ENCODE results near the gene GTPBP6. TPM values are rescaled to one million over a fixed set of nuclear protein-coding genes. Genes with fewer than 3 reads are reported as not detected.
"Not testable (repeated sequence)": the region's sequence is repeated elsewhere in the genome, so short reads cannot be mapped to it uniquely, and the experiment has no call there.

The GTPBP6 gene
- total RNA-seq, 1 donor from 2014 or later = 66.3 TPM

GRCh38 chrX:290476-291166 lies 28.0 kb downstream of the GTPBP6 start:
- no peaks in the 10 kb centered on the region for H3K27me3 Mint-ChIP-seq
- peaks cover 58% of the 10 kb centered on the region for H3K36me3 Mint-ChIP-seq (ENCODE audit: low read depth)
- DNase-seq = peak; percentile 36
- intact Hi-C loops (cut with micrococcal nuclease) = no loop called here
- H3K4me1 Mint-ChIP-seq = peaks cover 7% of the 10 kb centered on the region
- H3K9me3 Mint-ChIP-seq = no peaks in the 10 kb centered on the region
- H3K4me3 Mint-ChIP-seq = no peak overlapping the region
- no peak overlapping the region for H3K27ac Mint-ChIP-seq

GRCh38 chrX:288561-288991 lies 30.0 kb downstream of the GTPBP6 start:
- peak; percentile 51 for DNase-seq
- H3K27ac Mint-ChIP-seq = no peak overlapping the region
- no peak overlapping the region for H3K4me3 Mint-ChIP-seq
- no peaks in the 10 kb centered on the region for H3K27me3 Mint-ChIP-seq
- no peaks in the 10 kb centered on the region for H3K9me3 Mint-ChIP-seq
- peaks cover 18% of the 10 kb centered on the region for H3K4me1 Mint-ChIP-seq
- peaks cover 65% of the 10 kb centered on the region for H3K36me3 Mint-ChIP-seq (ENCODE audit: low read depth)
- intact Hi-C loops (cut with micrococcal nuclease) = no loop called here

- intact Hi-C loops (cut with micrococcal nuclease) = no loop called here
- peaks cover 57% of the 10 kb centered on the region for H3K36me3 Mint-ChIP-seq (ENCODE audit: low read depth)
These were observed 30.9 kb downstream of the GTPBP6 start for GRCh38 chrX:287670-288069.

GRCh38 chrX:285076-285677 lies 33.4 kb downstream of the GTPBP6 start:
- H3K36me3 Mint-ChIP-seq (ENCODE audit: low read depth) = peaks cover 41% of the 10 kb centered on the region
- peak; percentile 49 for DNase-seq

More at GRCh38 chrX:287670-288069, 30.9 kb downstream of the GTPBP6 start:
- Mint-ChIP-seq H3K9me3 (no peaks in the 10 kb centered on the region), H3K4me1 (peaks cover 18% of the 10 kb centered on the region), H3K27ac (no peak overlapping the region), H3K4me3 (no peak overlapping the region), H3K27me3 (no peaks in the 10 kb centered on the region)
- DNase-seq = no peak

GRCh38 chrX:283115-283845 lies 35.3 kb downstream of the GTPBP6 start:
- Mint-ChIP-seq H3K27ac (peak overlapping the region; percentile 99), H3K9me3 (no peaks in the 10 kb centered on the region), H3K27me3 (no peaks in the 10 kb centered on the region), H3K4me3 (peak overlapping the region; percentile 97), H3K4me1 (peaks cover 23% of the 10 kb centered on the region), H3K36me3 (ENCODE audit: low read depth) (peaks cover 27% of the 10 kb centered on the region)
- peak; percentile 97 for DNase-seq
- intact Hi-C loops (cut with micrococcal nuclease) = loop anchor here (1.0 to 2.0 kb wide), 2 partner anchors 35 to 104 kb away; partner anchors contain the start of genes GTPBP6 and PPP2R3B

More at GRCh38 chrX:285076-285677, 33.4 kb downstream of the GTPBP6 start:
- Mint-ChIP-seq H3K9me3 (no peaks in the 10 kb centered on the region), H3K27ac (no peak overlapping the region), H3K4me3 (no peak overlapping the region), H3K4me1 (peaks cover 23% of the 10 kb centered on the region), H3K27me3 (no peaks in the 10 kb centered on the region)
- intact Hi-C loops (cut with micrococcal nuclease) = no loop called here

- peak; percentile 57 for DNase-seq
- not testable (repeated sequence) for H3K9me3 Mint-ChIP-seq, H3K27me3 Mint-ChIP-seq
- peak overlapping the region; percentile 80 for H3K4me3 Mint-ChIP-seq
- peaks cover 23% of the 10 kb centered on the region for H3K36me3 Mint-ChIP-seq (ENCODE audit: low read depth)
- H3K4me1 Mint-ChIP-seq = peaks cover 25% of the 10 kb centered on the region
- intact Hi-C loops (cut with micrococcal nuclease) = loop anchor here (2.0 kb wide), 1 partner anchor 105 kb away; the partner anchor contains the start of gene PPP2R3B
- peak overlapping the region; percentile 72 for H3K27ac Mint-ChIP-seq
These were observed 36.5 kb downstream of the GTPBP6 start for GRCh38 chrX:282000-282681.

- intact Hi-C loops (cut with micrococcal nuclease) = no loop called here
- Mint-ChIP-seq H3K4me3 (peak within 1 kb of the TSS; percentile 80), H3K4me1 (peaks cover 20% of the 10 kb centered on the region), H3K27me3 (no peaks in the 10 kb centered on the region), H3K9me3 (no peaks in the 10 kb centered on the region), H3K27ac (peak within 1 kb of the TSS; percentile 78), H3K36me3 (ENCODE audit: low read depth) (peaks cover 18% of the 10 kb centered on the region)
- DNase-seq = peak; percentile 68
These were observed 37.2 kb downstream of the GTPBP6 start, which contains the start of gene PLCXD1 for GRCh38 chrX:281166-281999. PLCXD1 (plus strand) TSS chrX:281381; CDS start chrX:284188, 2,807 bp downstream.

GRCh38 chrX:280722-281121 lies 37.9 kb downstream of the GTPBP6 start:
- not testable (repeated sequence) for H3K4me3 Mint-ChIP-seq

GRCh38 chrX:279757-280604 lies 38.6 kb downstream of the GTPBP6 start:
- H3K27ac Mint-ChIP-seq; intact Hi-C loops (cut with micrococcal nuclease); H3K36me3 Mint-ChIP-seq (ENCODE audit: low read depth); H3K27me3 Mint-ChIP-seq; H3K9me3 Mint-ChIP-seq: not testable (repeated sequence)
- peak; percentile 51 for DNase-seq
- Mint-ChIP-seq H3K4me3 (peak overlapping the region; percentile 20), H3K4me1 (peaks cover 17% of the 10 kb centered on the region)

More at GRCh38 chrX:280722-281121, 37.9 kb downstream of the GTPBP6 start:
- Mint-ChIP-seq H3K4me1 (peaks cover 17% of the 10 kb centered on the region), H3K36me3 (ENCODE audit: low read depth) (peaks cover 15% of the 10 kb centered on the region)
- H3K27ac Mint-ChIP-seq; DNase-seq; intact Hi-C loops (cut with micrococcal nuclease); H3K9me3 Mint-ChIP-seq; H3K27me3 Mint-ChIP-seq: not testable (repeated sequence)

GRCh38 chrX:276581-277201 lies 41.9 kb downstream of the GTPBP6 start:
- peak; percentile 65 for DNase-seq
- Mint-ChIP-seq H3K27ac (no peak overlapping the region), H3K27me3 (no peaks in the 10 kb centered on the region), H3K9me3 (no peaks in the 10 kb centered on the region), H3K36me3 (ENCODE audit: low read depth) (no peaks in the 10 kb centered on the region), H3K4me1 (peaks cover 6% of the 10 kb centered on the region), H3K4me3 (peak overlapping the region; percentile 77)
- intact Hi-C loops (cut with micrococcal nuclease) = no loop called here

- Mint-ChIP-seq H3K27me3 (no peaks in the 10 kb centered on the region), H3K9me3 (no peaks in the 10 kb centered on the region), H3K27ac (no peak overlapping the region), H3K4me1 (peaks cover 2% of the 10 kb centered on the region), H3K36me3 (ENCODE audit: low read depth) (no peaks in the 10 kb centered on the region), H3K4me3 (peak overlapping the region; percentile 77)
- intact Hi-C loops (cut with micrococcal nuclease) = no loop called here
- peak; percentile 81 for DNase-seq
These were observed 42.5 kb downstream of the GTPBP6 start for GRCh38 chrX:275967-276580.
